Measurements from ENCODE around the gene DAAM2.

DNA sequence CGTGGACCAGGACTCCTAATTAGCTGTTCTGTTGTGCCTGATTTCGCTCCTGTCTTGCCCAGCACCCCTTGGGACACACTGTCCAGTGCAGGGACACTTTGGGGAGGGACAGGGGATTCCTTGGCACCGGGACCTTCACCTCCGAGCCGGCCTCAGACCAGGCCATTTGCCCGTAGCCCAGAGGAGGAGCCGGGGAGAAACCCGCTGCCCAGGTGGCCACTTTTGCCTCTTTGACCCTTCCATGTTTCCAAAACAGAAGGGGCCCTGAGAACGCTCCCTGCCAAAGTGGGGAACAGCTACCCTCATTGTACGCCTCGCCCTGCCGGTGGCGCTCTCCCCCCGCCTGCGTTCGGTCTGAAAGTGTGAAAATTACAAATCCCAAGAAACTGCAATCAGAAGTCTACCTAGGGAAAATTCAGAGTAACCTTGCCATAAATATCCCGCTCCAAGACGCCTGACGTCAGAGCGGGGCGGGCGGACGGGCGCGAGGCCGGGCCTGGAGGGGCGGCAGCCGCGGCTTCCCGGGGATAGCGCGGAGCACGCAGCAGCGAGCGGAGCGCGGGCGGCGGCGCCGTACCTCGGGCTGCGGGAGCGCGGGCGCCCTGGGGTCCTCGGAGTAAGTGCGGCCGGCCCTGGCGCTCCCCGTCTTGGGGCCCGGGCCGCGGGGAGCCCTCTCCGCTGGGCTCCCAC lies at the start of gene DAAM2:
- TF ChIP-seq, protein P1, sequence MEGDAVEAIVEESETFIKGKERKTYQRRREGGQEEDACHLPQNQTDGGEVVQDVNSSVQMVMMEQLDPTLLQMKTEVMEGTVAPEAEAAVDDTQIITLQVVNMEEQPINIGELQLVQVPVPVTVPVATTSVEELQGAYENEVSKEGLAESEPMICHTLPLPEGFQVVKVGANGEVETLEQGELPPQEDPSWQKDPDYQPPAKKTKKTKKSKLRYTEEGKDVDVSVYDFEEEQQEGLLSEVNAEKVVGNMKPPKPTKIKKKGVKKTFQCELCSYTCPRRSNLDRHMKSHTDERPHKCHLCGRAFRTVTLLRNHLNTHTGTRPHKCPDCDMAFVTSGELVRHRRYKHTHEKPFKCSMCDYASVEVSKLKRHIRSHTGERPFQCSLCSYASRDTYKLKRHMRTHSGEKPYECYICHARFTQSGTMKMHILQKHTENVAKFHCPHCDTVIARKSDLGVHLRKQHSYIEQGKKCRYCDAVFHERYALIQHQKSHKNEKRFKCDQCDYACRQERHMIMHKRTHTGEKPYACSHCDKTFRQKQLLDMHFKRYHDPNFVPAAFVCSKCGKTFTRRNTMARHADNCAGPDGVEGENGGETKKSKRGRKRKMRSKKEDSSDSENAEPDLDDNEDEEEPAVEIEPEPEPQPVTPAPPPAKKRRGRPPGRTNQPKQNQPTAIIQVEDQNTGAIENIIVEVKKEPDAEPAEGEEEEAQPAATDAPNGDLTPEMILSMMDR (IDR thresholded peaks at IDR 0.05), result no peak
- TF ChIP-seq POLR2A (IDR thresholded peaks at IDR 0.05), result peak in 1 of 2 donors; percentile 62

Measured in vagina (tissue), 2 donors.